ENCODE results near the gene GAS2. TPM values are rescaled to one million over a fixed set of nuclear protein-coding genes. Genes with fewer than 3 reads are reported as not detected.

GAS2 gene
- polyA plus RNA-seq, 1 of the 3 experiments (the other 2 are of a cell fraction), result 0.72 TPM

DNA sequence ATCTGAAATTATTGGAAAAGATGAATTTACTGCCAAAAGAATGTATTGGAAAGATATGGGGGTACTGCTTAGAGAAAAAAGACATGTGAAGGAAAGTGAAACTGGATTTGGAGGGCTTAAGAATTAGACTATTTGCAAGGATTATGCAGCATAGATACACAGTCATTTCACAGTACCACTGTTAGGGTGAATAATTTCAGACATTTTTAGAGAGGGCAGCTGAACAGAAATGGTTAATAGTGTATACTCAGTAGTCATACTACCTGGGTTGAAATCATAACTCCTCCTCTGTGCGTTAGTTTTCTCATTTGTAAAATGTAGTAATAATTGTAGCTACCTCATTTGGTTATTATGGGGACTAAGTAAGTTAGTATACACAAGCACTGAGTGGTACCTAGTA is 33.0 kb downstream of the GAS2 start:
- POLR2A ChIA-PET, result no interaction called here
- 60% methylated on average over 1 of the region's 1 CpG for WGBS (ENCODE audit: low lambda C conversion rate)

DNA sequence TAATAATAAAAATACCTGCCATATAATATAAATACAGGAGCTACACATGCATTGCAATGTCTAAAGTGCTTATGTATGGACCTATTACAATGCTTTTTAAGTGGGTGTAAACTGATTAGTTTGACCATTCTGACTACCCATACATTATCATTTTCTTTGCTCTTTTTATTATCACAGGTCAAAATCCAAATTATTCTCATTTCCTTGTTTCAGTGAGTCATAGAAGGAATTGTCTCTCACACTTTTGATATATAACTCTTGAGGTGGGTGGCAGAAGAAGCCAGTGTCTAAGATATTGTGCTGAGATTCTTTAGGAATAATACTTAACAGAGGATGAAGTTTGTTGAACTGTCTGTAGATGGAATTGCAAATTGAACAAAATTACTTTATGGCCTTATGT is 35.6 kb downstream of the GAS2 start:
- ChIA-PET CTCF (interaction anchor here (2.0 kb wide), 1 partner anchor 29 kb away, joined by 5 read pairs; no protein-coding TSS in a partner anchor), POLR2A (no interaction called here)
- H3K36me3 ChIP-seq (replicated peaks in 1 of 2; ENCODE audit: control insufficient read depth in 1 of 2, insufficient read depth in 2 of 2, low read length in 1 of 2), result no peaks in the 10 kb centered on the region
- no peaks in the 10 kb centered on the region for H4K20me1 ChIP-seq (ENCODE audit: insufficient read depth)
- no peaks in the 10 kb centered on the region for H3K27me3 ChIP-seq (ENCODE audit: insufficient read depth)
- H2AFZ ChIP-seq (ENCODE audit: low read depth), result no peak overlapping the region
- no peaks in the 10 kb centered on the region; a peak in 2 of 4 replicates for H3K4me1 ChIP-seq (ENCODE audit: control insufficient read depth in 1 of 2, insufficient read depth in 2 of 2, low read depth in 1 of 2, low read length in 1 of 2)
- H3K4me2 ChIP-seq, result no peak overlapping the region
- H3K9me3 ChIP-seq, result no peaks in the 10 kb centered on the region
- DNase-seq, result no peak
- no peaks in the 10 kb centered on the region for H3K79me2 ChIP-seq (ENCODE audit: insufficient read depth)
- no peak overlapping the region for H3K9ac ChIP-seq
- H3K9me2 ChIP-seq, result no peaks in the 10 kb centered on the region
- no peak overlapping the region for H3K27ac ChIP-seq (ENCODE audit: low read depth in 2 of 2, low read length in 1 of 2)
- no peaks in the 10 kb centered on the region for H3F3A ChIP-seq (replicated peaks; ENCODE audit: insufficient read depth)
- no peak overlapping the region for H3K4me3 ChIP-seq (ENCODE audit: low read depth in 2 of 2, low read length in 1 of 2)
- TF ChIP-seq RXRA (IDR thresholded peaks at IDR 0.05; ENCODE audit: borderline replicate concordance, low read depth) (no peak), FOSL2 (IDR thresholded peaks at IDR 0.05; ENCODE audit: borderline replicate concordance, low read depth) (no peak), TEAD4 (IDR thresholded peaks at IDR 0.05; ENCODE audit: borderline replicate concordance, insufficient read depth) (no peak), RCOR1 (IDR thresholded peaks at IDR 0.05; ENCODE audit: low read length) (no peak), YY1 (IDR thresholded peaks at IDR 0.05; ENCODE audit: low read depth) (no peak), MEF2A (IDR thresholded peaks at IDR 0.05; ENCODE audit: borderline replicate concordance, low read depth) (no peak)
- TF ChIP-seq, protein P1, sequence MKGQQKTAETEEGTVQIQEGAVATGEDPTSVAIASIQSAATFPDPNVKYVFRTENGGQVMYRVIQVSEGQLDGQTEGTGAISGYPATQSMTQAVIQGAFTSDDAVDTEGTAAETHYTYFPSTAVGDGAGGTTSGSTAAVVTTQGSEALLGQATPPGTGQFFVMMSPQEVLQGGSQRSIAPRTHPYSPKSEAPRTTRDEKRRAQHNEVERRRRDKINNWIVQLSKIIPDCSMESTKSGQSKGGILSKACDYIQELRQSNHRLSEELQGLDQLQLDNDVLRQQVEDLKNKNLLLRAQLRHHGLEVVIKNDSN (IDR thresholded peaks at IDR 0.05; ENCODE audit: borderline replicate concordance, low read depth), result no peak
- TF ChIP-seq, protein P2, sequence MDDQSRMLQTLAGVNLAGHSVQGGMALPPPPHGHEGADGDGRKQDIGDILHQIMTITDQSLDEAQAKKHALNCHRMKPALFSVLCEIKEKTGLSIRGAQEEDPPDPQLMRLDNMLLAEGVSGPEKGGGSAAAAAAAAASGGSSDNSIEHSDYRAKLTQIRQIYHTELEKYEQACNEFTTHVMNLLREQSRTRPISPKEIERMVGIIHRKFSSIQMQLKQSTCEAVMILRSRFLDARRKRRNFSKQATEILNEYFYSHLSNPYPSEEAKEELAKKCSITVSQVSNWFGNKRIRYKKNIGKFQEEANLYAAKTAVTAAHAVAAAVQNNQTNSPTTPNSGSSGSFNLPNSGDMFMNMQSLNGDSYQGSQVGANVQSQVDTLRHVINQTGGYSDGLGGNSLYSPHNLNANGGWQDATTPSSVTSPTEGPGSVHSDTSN (IDR thresholded peaks at IDR 0.05), result no peak
- TF ChIP-seq, protein P3, sequence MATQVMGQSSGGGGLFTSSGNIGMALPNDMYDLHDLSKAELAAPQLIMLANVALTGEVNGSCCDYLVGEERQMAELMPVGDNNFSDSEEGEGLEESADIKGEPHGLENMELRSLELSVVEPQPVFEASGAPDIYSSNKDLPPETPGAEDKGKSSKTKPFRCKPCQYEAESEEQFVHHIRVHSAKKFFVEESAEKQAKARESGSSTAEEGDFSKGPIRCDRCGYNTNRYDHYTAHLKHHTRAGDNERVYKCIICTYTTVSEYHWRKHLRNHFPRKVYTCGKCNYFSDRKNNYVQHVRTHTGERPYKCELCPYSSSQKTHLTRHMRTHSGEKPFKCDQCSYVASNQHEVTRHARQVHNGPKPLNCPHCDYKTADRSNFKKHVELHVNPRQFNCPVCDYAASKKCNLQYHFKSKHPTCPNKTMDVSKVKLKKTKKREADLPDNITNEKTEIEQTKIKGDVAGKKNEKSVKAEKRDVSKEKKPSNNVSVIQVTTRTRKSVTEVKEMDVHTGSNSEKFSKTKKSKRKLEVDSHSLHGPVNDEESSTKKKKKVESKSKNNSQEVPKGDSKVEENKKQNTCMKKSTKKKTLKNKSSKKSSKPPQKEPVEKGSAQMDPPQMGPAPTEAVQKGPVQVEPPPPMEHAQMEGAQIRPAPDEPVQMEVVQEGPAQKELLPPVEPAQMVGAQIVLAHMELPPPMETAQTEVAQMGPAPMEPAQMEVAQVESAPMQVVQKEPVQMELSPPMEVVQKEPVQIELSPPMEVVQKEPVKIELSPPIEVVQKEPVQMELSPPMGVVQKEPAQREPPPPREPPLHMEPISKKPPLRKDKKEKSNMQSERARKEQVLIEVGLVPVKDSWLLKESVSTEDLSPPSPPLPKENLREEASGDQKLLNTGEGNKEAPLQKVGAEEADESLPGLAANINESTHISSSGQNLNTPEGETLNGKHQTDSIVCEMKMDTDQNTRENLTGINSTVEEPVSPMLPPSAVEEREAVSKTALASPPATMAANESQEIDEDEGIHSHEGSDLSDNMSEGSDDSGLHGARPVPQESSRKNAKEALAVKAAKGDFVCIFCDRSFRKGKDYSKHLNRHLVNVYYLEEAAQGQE (IDR thresholded peaks at IDR 0.05; ENCODE audit: low read depth, low read length), result no peak

More for the DNA sequence above, 33.0 kb downstream of the GAS2 start:
- no peaks in the 10 kb centered on the region for H3K79me2 ChIP-seq (ENCODE audit: insufficient read depth)
- H3F3A ChIP-seq (replicated peaks; ENCODE audit: insufficient read depth), result no peaks in the 10 kb centered on the region
- H3K4me2 ChIP-seq, result no peak overlapping the region
- no peak overlapping the region for H2AFZ ChIP-seq (ENCODE audit: low read depth)
- H3K9ac ChIP-seq, result no peak overlapping the region
- TF ChIP-seq YY1 (IDR thresholded peaks at IDR 0.05; ENCODE audit: low read depth), result no peak
- TF ChIP-seq TAF1 (IDR thresholded peaks at IDR 0.05; ENCODE audit: borderline replicate concordance, low read depth, low read length), result no peak
- TF ChIP-seq, protein P4, sequence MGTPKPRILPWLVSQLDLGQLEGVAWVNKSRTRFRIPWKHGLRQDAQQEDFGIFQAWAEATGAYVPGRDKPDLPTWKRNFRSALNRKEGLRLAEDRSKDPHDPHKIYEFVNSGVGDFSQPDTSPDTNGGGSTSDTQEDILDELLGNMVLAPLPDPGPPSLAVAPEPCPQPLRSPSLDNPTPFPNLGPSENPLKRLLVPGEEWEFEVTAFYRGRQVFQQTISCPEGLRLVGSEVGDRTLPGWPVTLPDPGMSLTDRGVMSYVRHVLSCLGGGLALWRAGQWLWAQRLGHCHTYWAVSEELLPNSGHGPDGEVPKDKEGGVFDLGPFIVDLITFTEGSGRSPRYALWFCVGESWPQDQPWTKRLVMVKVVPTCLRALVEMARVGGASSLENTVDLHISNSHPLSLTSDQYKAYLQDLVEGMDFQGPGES (IDR thresholded peaks at IDR 0.05; ENCODE audit: low read depth, low read length), result no peak
- no peak for TF ChIP-seq MEF2A (IDR thresholded peaks at IDR 0.05; ENCODE audit: borderline replicate concordance, low read depth)
- TF ChIP-seq, protein P3 (IDR thresholded peaks at IDR 0.05; ENCODE audit: low read depth, low read length), result no peak
- H3K36me3 ChIP-seq (replicated peaks in 1 of 2; ENCODE audit: control insufficient read depth in 1 of 2, insufficient read depth in 2 of 2, low read length in 1 of 2), result no peaks in the 10 kb centered on the region
- no peaks in the 10 kb centered on the region for H4K20me1 ChIP-seq (ENCODE audit: insufficient read depth)
- H3K4me1 ChIP-seq (ENCODE audit: control insufficient read depth in 1 of 2, insufficient read depth in 2 of 2, low read depth in 1 of 2, low read length in 1 of 2), result no peaks in the 10 kb centered on the region; a peak in 2 of 4 replicates
- H3K27ac ChIP-seq (ENCODE audit: low read depth in 2 of 2, low read length in 1 of 2), result no peak overlapping the region
- CTCF ChIA-PET, result interaction anchor here (0.7 to 2.1 kb wide), 2 partner anchors 9 to 22 kb away, joined by 3 to 6 read pairs; no protein-coding TSS in a partner anchor
- H3K9me2 ChIP-seq, result no peaks in the 10 kb centered on the region
- DNase-seq, result no peak
- no peaks in the 10 kb centered on the region for H3K27me3 ChIP-seq (ENCODE audit: insufficient read depth)
- no peak overlapping the region for H3K4me3 ChIP-seq (ENCODE audit: low read depth in 2 of 2, low read length in 1 of 2)
- H3K9me3 ChIP-seq, result no peaks in the 10 kb centered on the region

All from SK-N-SH (cell line).